Measurements from ENCODE around the gene MYOM1.
"Not testable (repeated sequence)": the region's sequence is repeated elsewhere in the genome, so short reads cannot be mapped to it uniquely, and the experiment has no call there.

The MYOM1 gene

DNA sequence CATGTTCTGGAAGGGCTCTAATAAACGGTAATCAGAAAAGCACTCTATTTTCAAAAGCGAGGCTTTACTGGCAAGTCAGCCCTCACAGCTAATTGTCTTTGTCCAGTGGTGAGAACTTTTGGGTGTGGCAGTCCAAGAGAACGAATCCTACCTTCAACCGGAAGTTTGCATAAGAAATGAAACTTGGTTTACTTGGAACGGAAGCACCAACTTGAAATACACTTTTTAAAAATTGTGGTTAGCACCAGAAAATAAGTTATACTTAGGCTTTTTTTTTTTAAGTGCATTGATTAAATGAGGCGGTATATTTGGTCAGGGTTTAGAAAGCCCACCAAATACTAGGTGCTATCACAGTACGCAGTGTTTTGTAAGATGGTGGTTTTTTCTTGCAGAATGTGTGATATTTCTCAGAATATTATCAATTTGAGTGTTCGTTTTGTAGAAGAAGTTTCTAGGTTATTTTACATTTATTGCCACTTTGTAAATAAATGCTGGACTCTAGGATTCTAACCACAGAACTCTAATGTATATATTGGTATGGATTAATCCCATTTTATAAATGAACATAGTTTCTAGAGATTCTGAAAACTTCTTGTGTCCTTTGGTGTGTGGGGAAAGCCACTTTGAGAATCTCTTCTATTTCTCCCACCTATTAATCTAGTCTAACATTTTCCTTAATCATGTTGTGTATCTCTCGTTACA is 29.0 kb upstream of the MYOM1 start:
- no peak for DNase-seq (ENCODE audit: low read depth)

DNA sequence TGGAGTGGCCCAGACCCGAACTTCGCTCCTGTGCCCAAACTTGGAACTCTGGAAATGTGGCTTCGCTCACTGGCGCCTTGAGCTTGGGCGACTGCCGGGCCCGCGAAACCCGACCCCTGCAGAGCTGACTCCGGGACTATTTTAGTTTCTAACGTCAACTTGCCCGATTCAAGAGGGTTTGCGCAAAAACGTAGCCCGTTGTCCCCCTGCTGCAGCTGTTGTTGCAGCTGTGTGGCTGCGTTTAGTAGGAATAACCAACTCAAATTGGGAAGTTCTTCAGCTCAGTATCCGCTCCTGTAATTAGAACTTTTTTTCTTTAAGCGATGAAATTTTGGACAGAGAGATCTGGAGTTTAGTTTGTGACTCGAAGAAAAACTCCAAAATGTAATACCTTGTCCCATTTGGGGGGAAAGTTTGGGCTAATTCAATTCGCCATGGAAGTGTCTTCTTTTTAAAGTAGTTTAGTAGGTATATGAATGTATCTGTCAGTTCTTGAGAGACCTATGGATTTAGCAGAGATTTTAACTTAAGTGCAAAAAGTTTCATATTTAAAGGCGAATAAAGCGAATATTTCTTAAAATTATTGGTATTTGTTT is 28.4 kb upstream of the MYOM1 start:
- no peak for DNase-seq (ENCODE audit: low read depth)

DNA sequence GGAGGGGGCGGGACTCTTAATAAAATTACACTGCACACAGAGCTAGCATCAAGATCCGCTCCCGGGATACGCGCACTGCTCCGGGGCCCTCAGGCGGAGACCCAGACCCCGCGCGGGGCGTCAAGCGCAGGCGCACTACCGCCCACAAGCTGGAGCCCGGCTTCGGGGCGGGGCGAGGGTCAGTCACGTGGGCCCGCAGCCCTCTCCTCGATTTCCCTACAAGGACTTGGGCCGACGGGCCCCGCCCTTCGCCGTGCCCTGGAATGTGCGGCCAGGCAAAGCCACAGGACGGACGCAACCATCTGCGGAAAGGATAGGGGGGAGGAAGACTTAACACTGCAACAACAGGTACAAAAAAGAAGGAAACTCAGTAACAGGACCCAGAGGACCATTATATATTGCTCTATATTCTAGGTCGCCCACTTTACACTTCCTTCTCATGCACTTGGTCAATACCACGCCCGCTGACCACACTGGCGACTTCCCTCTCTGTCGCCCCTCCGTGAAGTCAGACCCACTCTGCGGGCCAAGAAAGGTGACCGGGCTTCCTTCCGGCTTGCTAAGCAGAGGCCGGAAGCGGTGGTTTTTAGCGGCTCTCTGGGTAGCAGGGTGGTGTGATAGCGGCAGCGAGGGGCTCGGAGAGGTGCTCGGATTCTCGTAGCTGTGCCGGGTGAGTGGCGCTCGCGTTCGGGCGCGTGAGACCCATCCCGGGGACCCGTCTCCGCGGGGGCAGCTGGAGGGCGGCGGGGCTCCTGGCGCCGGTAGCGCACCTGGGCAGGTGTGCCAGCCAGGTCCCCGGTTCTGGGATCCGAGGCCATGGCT is 27.7 kb upstream of the MYOM1 start, which contains the start of gene MYL12A:
MYL12A (plus strand) TSS at position 562 of the 822 bp plus-strand sequence. CDS start 5,447 bp downstream, outside the sequence.
- DNase-seq (ENCODE audit: low read depth): peak; percentile 97

DNA sequence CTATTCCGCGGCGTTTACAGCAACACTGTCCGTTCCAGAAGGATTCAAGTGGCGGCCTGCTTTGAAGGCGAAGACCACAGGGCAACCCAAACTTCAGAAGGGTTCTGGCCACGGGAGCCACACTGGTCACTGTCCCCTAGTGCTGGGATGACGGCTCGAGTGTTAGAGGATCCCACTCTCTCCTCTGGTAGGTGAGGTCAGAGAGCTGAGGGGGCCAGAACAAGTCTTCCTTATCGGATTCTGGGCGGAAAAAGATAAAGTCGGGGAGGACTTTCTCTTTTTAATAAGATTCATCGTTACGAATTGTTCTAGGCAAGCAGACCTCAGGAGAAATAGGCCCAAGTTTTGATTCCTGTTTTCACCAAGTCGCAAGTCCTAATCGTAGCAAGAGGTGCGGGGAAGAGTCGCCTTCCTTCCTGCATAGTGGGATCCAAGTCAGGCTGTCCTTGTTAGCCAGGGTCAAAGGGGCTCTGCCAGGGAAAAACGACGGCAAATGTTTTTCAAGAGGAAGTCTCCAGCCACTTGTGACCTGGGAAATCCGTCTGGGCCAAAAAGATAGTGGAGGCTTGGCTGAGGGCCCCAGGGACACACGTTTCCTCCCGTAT is 27.0 kb upstream of the MYOM1 start:
- peak; percentile 12 for DNase-seq (ENCODE audit: low read depth)

DNA sequence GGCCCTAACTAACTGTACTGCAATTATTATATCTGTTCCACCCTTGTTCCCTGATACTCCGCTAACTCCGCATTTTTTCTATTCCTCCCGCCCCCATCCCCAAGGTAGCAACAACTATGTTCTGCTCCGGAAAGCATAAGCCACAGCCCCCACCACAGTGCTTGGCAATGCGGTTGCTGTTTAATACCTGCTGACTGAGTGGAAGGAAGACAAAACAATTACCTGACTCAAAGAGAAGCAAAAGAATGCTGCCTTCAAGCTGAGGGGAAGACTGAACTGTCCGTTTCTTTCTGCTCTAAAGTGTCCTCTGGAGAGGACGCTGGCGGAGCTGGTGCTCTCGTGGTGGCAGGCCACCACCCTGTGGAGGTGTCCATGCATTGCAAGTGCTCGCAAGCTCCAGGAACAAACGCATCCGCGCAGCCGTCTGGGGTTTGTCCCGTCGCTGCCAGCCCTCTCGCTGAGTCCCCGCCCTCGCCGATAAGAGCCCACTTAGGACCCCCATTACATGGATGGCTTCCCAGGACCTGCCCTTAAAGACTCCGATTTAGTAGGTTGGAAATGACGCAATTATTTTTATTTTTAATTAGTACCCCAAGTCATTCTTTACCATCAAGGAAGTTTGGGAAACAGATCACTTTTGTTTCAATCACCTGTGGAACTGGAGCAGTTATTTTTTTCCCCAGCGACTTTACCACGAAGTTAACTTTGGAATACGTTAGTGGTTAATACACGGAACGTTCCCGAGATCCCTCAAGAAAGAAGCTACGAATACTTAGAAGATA is 26.3 kb upstream of the MYOM1 start:
- DNase-seq (ENCODE audit: low read depth): peak; percentile 79

DNA sequence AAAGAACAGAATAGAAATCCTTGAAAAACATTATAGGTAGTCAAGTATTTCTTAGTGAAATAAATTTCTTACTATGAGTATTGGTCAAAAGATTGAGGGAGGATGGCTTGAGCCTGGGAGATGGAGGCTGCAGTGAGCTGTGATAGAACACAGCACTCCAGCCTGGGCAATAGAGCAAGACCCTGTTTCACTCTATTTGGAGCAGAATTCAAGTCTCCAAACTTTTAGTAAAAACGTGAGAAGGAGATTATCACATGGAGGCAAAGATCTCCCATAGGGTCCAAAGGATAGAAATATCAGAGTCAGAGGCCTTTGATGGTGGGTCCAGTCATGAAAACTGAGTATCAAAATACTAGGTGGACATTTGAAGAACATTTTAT is 25.4 kb upstream of the MYOM1 start:
- DNase-seq (ENCODE audit: low read depth): no peak

DNA sequence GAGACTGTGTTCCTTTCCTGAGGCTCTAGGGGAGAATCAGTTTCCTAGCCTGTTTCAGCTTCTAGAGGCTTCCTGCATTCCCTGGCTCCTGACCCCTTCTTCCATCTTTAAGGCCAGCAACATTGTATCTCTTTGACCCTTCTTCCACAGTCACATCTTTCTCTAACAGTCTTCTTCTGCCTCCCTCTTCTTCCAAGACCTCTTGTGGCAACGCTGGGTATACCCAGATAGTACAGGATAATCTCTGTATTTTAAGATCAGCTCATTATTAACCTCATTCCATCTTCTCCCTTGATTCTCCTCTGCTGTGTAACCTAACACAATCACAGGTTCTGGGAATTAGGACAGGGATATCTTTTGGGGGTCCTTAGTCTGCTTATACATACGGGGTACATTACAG is 19.0 kb upstream of the MYOM1 start:
- DNase-seq (ENCODE audit: low read depth): no peak

DNA sequence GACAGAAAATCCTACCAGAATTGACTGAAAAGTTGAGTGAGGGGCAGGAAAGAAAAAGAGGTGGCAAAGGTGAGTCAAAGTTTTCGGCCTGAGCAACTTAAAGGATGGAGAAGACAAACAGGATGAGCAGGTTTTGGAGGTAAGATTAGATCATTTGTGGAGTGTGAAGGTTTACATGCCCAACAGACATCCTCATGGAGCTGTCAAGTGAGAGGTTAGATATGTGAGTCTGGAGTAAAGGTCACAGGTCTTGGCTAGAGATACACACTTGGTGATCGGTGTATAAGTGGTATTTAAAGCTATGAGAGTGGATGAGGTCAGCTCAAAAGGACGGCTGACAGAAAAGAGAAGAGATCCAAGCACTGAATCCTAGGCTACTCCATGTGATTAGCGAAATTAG is 16.7 kb upstream of the MYOM1 start:
- DNase-seq (ENCODE audit: low read depth): no peak

DNA sequence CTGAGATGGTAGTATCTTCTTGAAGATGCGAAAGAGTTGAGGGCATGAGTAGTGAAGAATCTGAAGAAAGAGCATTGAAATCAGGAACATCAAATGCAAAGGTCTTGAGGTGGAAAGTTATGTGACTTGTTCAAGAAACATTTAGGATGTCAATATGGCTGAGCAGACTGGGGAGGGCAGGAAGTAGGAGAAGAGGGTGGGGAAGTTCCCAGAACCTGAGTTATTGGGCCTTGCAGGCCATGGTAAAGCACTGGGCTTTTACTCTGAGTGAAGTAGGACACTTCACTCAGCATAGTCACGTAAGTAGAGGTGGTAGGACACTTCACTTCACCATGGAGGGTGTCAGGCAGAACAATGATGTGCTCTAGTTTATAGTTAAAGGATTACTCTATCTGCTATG is 16.1 kb upstream of the MYOM1 start:
- no peak for DNase-seq (ENCODE audit: low read depth)

DNA sequence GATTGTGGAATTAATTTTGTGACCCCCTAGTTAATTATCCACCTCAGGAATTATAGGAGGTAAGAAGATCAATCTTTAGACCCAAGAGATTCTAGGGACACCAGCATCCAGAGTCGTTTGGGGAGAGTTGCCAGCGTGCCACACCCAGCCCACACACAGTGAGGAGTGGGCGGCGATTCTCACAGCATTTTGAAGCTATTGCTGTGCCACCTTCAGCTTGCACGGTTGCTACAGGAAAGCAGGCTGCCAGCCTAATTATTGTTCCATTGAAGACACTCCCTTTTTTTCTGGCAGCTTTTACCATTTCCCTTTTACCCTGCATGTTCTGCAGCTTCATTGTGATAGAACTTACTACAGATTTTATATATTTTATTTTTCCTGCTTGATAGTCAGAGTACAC is 14.7 kb upstream of the MYOM1 start:
- no peak for DNase-seq (ENCODE audit: low read depth)

DNA sequence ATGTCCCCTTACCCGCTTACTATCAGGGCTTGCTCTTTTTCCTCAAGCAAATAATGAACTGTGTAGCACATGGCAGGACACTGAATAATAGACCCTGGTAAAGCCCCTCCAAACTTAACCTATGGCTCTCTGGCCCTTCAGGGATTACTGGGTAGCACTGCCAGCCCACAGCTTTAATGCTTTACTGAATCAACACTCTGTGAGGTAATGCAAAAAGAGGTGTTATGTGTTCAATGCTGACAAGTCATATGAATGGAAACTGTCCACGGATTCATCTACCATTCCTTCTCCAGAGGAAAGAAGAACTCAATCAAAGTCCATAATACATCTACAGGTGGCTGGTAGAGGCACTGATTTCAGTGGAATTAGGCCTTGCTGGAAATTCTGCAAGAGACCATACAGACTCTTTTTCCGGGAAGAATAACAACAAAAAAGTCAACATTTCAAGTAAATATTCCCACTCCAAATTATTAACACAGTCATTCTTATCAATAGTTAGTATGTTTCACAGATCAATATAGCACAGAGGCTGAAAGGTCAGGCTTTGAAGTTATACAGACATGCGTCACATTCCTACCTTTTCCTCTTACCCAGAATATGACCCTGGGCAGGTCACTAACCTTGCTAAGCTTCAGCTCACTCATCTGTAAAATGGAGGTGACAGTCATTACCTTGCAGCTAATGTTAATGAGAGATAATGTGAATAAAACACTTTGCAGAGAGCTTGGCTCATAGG is 13.8 kb upstream of the MYOM1 start:
- DNase-seq (ENCODE audit: low read depth): no peak

DNA sequence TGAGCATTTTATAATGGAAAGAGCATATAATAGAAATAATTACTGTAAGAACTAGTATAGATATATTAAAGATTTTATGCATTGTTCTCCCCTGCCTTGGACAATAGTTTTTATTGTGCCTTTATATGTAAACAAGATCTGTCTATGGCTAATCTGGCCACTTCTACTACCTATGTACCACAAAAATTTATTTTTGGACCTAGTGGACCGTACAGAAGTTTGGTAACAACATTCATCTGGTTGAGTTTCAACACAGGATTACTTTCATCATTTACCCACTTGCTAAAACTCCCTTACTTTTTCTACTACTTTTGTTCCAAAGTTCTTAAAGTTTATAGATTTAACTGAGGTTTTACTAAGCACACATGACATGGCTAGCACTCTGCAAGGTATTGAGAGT is 13.2 kb upstream of the MYOM1 start:
- DNase-seq (ENCODE audit: low read depth): no peak

DNA sequence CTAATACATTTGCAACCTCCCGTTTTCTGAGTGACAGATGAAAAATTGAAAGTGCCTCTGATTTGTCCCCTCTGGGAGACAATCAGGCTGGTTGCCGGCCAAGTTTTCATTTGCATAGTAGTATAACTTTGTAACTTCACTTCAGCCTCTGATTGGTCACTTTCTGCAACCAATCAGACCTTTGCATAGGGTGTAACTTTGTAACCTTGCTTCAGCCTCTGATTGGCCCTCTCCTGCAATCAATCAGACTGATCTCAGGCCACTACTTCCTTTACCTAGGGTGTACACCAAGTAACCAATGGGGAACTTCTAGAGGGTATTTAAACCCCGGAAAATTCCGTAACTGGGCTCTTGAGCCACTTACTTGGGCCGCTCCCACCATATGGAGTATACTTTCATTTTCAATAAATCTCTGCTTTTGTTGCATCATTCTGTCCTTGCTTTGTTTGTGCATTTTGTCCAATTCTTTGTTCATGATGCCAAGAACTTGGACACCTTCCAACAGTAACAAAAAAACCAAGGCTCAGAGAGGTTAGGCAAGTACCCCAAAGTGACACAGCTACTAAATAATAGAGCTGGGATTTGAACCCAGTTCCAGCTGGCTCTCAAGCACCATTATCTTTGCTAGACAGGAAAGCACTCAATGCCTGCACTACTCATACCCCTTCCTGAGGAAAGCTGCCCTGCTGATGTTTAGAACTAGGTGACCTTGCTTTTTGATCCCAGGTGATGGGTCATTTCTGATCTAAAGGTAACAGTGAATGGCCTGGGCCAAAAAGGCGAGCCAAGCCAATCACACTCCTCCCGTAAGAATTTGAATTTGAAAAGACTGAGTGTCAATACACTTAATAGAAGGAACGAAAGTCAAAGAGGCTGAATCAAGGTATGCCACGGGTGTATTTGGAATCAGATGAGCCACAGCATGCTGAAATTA is 10.9 kb upstream of the MYOM1 start:
- DNase-seq (ENCODE audit: low read depth): no peak

DNA sequence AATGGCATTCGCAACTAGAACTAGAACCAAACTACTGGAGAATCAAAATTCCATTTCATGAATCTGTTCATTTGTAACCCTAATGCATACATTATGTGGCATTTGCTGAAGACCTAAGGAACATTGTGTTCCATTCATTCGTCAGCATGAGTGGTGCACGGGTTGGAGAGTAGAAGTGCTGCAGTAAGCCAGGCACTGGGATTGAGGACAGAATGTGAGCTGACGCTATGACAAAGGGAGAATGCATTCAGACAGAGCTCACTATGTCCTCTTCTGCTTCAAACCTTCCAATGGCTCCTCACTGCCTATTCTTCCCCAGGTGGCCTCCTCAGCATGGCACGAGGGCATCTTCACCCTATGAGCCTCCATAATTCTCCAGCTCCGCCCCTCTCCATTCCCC is 6.3 kb upstream of the MYOM1 start:
- DNase-seq (ENCODE audit: low read depth): no peak

DNA sequence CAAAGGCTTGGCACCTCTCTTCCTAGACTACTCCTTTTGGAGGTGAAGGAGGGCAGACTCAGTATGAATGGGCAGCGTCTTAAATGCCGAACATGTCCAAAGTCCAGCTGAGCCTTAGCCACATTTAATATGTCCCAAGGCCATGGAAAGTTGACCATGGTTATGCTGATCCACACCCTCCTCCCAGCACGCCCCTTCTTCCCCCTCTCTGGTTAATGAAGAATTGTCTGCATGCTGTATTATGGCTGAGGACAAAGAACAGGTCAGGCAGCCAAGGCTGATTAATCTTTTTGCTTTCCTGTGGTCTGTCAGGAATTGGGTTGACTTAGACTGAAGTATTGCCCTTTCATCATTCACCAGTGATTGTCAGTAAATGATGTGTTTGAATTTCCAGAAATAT is 5.8 kb upstream of the MYOM1 start:
- no peak for DNase-seq (ENCODE audit: low read depth)

DNA sequence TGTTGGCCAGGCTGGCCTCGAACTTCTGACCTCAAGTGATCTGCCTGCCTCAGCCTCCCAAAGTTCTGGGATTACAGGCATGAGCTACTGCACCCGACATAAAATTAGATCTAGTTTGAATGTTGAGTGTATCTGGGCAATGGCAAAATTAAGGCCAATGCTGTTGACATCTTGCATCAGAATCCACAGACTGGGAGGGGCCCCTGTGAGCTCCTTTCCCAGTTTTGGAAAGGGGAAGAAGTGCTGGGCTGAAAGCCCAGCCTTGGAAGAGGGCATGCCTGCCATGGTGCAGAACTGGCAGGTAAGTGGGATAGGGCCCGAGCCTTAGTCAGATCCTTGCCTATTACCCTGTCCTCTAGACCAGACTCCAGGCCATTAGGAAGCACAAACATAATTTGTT is 4.5 kb upstream of the MYOM1 start:
- no peak for DNase-seq (ENCODE audit: low read depth)

DNA sequence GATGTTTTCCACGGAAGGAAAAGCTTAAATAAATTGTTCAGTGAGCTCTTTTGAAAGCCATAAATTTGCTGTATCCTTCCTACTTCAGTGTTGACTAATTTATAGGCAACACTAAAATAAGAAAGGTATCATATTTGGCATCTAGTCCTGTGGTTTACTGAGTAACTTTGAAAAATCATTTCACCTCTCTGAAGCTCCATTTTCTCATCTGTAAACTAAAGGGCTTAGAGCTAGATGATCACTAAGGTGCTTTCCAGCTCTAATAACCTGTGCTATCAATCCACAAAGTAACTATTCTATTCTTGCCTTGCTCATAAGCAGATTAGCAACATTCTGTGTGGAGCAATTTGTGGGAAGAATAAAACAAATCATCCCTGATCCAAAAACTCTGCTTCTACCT is 3.6 kb upstream of the MYOM1 start:
- no peak for DNase-seq (ENCODE audit: low read depth)

DNA sequence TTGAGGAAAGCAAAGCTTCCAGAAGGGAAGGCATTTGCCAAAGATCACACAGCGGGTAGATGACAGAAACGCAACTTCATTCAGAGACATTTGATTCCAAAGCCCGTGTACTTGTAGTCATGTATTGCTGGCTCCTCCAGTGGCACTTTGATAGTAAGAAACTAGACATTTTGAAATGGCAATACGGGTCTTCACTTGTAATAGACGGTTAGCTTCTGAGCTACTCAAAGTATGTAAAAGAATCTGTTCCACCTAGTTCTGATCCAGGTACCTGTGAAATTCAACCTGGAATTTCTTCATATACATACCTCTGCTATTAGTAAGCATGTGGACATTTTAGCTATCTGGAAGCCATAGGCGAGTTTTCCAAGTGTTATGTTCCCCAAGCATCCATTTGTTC is 1.7 kb upstream of the MYOM1 start:
- DNase-seq (ENCODE audit: low read depth): no peak

DNA sequence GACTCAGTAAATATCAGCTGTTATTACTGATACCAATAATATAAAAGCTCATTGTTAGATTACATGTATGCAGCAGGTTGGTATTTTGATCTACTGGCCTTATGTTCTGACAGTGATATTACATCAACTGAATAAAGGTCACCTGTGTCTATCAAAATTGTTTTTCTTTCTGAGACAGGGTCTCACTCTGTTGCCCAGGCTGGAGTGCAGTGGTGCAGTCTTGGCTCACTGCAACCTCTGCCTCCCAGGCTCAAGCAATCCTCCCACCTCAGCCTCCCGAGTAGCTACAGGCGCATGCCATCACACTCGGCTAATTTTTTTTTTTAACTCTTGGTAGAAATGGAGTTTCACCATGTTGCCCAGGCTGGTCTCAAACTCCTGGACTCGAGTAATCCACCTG is 1.1 kb upstream of the MYOM1 start:
- DNase-seq (ENCODE audit: low read depth): not testable (repeated sequence)

DNA sequence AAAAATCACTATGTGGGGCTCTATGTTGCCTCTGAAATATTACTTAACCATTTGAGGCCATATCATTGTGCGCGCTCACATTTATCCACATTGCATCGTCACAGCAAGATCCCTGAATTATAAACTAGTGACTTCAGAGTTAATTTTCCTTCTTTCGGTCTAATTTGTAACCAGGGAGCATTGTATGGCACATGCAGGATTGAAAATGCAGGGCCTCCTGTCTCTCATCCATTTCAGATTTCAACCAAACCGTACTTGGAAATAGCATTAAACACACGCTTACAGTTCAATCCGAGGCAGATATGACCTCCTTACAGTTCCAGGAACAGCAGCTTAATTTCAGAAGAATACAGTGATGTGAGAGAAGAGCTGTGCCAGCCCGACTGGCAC is 532 bp downstream of the MYOM1 start:
- DNase-seq (ENCODE audit: low read depth): no peak
